ENCODE data around the gene CHAMP1. TPM values are rescaled to one million over a fixed set of nuclear protein-coding genes. Genes with fewer than 3 reads are reported as not detected.

The CHAMP1 gene
- total and polyA plus RNA-seq, 2 of the 13 experiments (the other 11 are each of a cell fraction or from before 2014, with no cell fraction given) = 8.4 to 9.7 TPM

DNA sequence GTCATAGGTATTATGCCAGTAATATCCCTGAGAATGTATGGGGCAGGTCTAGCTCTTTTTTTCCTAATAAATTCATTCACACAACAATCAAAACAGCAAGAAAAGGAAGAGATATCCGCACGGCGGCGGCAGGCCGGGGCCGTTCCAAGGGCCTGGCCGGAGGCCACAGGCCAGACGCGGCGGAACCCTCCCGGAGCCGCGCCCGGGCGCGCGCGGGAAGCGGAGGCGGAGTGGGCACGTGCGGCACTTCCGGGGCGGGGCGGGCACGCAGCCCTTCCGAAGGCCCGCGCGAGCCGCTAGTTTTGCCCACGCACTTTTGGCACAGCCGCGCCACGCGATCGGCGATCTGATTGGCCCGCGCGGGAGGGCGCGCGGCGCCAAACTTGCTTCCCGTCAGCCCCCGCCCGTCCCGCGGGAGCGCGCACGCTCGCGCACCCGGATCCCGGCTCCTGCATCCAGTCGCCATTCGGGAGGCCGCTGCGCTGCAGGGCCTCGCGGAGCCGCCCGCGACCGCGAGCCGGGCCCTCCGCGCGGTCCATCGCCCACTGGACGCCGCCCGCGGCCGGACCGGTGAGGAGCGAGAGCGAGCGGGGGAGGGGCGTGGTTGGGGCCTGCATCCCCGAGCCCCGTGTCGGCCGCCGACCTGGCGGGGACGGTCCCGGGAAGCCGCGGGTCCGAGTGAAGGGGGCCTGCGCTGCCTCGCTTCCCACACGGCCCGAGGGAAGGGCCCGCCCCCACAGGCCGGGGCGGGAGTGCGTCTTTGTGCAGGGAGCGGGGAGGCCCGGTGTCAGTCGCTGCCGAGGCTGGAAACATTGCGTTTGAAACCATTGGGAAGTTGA is at the start of gene CHAMP1 (continued):
- TF ChIP-seq, protein P1, sequence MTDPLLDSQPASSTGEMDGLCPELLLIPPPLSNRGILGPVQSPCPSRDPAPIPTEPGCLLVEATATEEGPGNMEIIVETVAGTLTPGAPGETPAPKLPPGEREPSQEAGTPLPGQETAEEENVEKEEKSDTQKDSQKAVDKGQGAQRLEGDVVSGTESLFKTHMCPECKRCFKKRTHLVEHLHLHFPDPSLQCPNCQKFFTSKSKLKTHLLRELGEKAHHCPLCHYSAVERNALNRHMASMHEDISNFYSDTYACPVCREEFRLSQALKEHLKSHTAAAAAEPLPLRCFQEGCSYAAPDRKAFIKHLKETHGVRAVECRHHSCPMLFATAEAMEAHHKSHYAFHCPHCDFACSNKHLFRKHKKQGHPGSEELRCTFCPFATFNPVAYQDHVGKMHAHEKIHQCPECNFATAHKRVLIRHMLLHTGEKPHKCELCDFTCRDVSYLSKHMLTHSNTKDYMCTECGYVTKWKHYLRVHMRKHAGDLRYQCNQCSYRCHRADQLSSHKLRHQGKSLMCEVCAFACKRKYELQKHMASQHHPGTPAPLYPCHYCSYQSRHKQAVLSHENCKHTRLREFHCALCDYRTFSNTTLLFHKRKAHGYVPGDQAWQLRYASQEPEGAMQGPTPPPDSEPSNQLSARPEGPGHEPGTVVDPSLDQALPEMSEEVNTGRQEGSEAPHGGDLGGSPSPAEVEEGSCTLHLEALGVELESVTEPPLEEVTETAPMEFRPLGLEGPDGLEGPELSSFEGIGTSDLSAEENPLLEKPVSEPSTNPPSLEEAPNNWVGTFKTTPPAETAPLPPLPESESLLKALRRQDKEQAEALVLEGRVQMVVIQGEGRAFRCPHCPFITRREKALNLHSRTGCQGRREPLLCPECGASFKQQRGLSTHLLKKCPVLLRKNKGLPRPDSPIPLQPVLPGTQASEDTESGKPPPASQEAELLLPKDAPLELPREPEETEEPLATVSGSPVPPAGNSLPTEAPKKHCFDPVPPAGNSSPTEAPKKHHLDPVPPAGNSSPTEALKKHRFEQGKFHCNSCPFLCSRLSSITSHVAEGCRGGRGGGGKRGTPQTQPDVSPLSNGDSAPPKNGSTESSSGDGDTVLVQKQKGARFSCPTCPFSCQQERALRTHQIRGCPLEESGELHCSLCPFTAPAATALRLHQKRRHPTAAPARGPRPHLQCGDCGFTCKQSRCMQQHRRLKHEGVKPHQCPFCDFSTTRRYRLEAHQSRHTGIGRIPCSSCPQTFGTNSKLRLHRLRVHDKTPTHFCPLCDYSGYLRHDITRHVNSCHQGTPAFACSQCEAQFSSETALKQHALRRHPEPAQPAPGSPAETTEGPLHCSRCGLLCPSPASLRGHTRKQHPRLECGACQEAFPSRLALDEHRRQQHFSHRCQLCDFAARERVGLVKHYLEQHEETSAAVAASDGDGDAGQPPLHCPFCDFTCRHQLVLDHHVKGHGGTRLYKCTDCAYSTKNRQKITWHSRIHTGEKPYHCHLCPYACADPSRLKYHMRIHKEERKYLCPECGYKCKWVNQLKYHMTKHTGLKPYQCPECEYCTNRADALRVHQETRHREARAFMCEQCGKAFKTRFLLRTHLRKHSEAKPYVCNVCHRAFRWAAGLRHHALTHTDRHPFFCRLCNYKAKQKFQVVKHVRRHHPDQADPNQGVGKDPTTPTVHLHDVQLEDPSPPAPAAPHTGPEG (CRISPR knock-in tag; IDR thresholded peaks at IDR 0.05) = peak; percentile 89
- TF ChIP-seq NRL (CRISPR knock-in tag; IDR thresholded peaks at IDR 0.05; ENCODE audit: borderline replicate concordance) = no peak
- TF ChIP-seq SOX13 (IDR thresholded peaks at IDR 0.05) = no peak
- TF ChIP-seq SOX13 (CRISPR knock-in tag; conservative IDR thresholded peaks at IDR 0.05 in 1 of 2, IDR thresholded peaks at IDR 0.05 in 1 of 2) = peak in 1 of 2 experiments; percentile 31; a peak in 1 of 4 replicates
- peak; percentile 87 for TF ChIP-seq ZNF274 (CRISPR knock-in tag; IDR thresholded peaks at IDR 0.05)
- peak; percentile 90 for TF ChIP-seq YEATS4 (CRISPR knock-in tag; IDR thresholded peaks at IDR 0.05; ENCODE audit: borderline replicate concordance)
- TF ChIP-seq CENPT (CRISPR knock-in tag; IDR thresholded peaks at IDR 0.05; ENCODE audit: low read depth) = peak; percentile 91
- no peak for TF ChIP-seq NAIF1 (CRISPR knock-in tag; IDR thresholded peaks at IDR 0.05; ENCODE audit: borderline replicate concordance)
- TF ChIP-seq NPAS2 (CRISPR knock-in tag; IDR thresholded peaks at IDR 0.05; ENCODE audit: borderline replicate concordance) = no peak
- 0 out of 2 replicates have a peak, but pooled peaks have one; percentile 55 for TF ChIP-seq MAF1 (CRISPR knock-in tag; IDR thresholded peaks at IDR 0.05; ENCODE audit: borderline replicate concordance)
- TF ChIP-seq, protein P2, sequence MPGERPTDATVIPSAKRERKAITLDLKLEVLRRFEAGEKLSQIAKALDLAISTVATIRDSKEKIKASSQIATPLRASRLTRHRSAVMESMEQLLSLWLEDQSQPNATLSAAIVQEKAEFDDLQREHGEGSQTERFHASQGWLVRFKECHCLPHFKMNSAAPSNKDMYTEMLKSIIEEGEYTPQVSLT (CRISPR knock-in tag; IDR thresholded peaks at IDR 0.05; ENCODE audit: borderline replicate concordance, low read depth) = no peak; the same call in 1 of the 2 replicates
- TF ChIP-seq SRSF4 (IDR thresholded peaks at IDR 0.05; ENCODE audit: low read depth, low read length, poor library complexity, severe bottlenecking) = no peak
- TF ChIP-seq HHEX (CRISPR knock-in tag; IDR thresholded peaks at IDR 0.05) = no peak
- TF ChIP-seq FOXA3 (CRISPR knock-in tag; IDR thresholded peaks at IDR 0.05) = peak; percentile 22; the same call in 1 of the 2 replicates
- peak; percentile 74 for TF ChIP-seq TBX2 (CRISPR knock-in tag; IDR thresholded peaks at IDR 0.05; ENCODE audit: borderline replicate concordance)
- no peak; the same call in 1 of the 2 replicates for TF ChIP-seq NCOR1 (IDR thresholded peaks at IDR 0.05; ENCODE audit: borderline replicate concordance, low read length)
- TF ChIP-seq SAP130 (CRISPR knock-in tag; IDR thresholded peaks at IDR 0.05; ENCODE audit: low read depth) = peak; percentile 59; the same call in 1 of the 2 replicates
- peak; percentile 68; the same call in 1 of the 2 replicates for TF ChIP-seq ZNF138 (CRISPR knock-in tag; IDR thresholded peaks at IDR 0.05; ENCODE audit: low read depth)
- TF ChIP-seq, protein P3, sequence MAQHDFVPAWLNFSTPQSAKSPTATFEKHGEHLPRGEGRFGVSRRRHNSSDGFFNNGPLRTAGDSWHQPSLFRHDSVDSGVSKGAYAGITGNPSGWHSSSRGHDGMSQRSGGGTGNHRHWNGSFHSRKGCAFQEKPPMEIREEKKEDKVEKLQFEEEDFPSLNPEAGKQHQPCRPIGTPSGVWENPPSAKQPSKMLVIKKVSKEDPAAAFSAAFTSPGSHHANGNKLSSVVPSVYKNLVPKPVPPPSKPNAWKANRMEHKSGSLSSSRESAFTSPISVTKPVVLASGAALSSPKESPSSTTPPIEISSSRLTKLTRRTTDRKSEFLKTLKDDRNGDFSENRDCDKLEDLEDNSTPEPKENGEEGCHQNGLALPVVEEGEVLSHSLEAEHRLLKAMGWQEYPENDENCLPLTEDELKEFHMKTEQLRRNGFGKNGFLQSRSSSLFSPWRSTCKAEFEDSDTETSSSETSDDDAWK (CRISPR knock-in tag; IDR thresholded peaks at IDR 0.05) = no peak
- 0 out of 2 replicates have a peak, but pooled peaks have one; percentile 80 for TF ChIP-seq TMF1 (CRISPR knock-in tag; IDR thresholded peaks at IDR 0.05; ENCODE audit: low read depth)
- TF ChIP-seq ZNF235 (CRISPR knock-in tag; IDR thresholded peaks at IDR 0.05; ENCODE audit: borderline replicate concordance) = peak; percentile 66; the same call in 1 of the 2 replicates
- TF ChIP-seq ZBTB38 (CRISPR knock-in tag; IDR thresholded peaks at IDR 0.05) = peak; percentile 82
